ENCODE results near the gene NBL1.

NBL1 gene

DNA sequence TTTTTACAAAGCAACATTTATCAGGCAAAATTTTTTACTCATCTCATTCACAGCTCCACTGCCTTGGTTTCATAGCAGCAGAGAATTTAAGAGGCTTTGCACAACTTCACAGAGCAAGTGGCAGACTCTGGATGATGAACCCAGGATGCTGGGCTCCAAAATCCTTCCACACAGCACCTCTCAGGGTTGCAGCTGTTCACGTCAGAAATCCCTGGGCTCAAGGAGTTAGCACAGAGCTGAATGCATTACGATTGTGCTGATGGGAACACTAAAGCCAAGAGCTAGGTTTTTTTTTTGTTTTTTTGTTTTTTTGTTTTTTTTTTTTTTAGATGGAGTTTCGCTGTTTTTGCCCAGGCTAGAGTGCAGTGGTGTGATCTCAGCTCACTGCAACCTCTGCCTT is 18.2 kb downstream of the NBL1 start:
- Histone ChIP-seq H3K27ac (replicated peaks; ENCODE audit: low read length) (no peak overlapping the region), H2BK120ac (ENCODE audit: low read depth, low read length) (no peak overlapping the region), H2AK5ac (ENCODE audit: low read depth, low read length) (no peak overlapping the region), H3K23ac (ENCODE audit: low read depth, low read length, poor library complexity) (no peak overlapping the region), H3K4me2 (ENCODE audit: insufficient read depth, low read length, poor library complexity, severe bottlenecking) (no peak overlapping the region), H2BK15ac (ENCODE audit: low read length) (no peak overlapping the region), H3K14ac (ENCODE audit: low read length) (no peak overlapping the region), H4K91ac (ENCODE audit: low read depth, low read length, poor library complexity) (no peak overlapping the region), H3K4me3 (ENCODE audit: low read length in 2 of 2) (no peak overlapping the region), H3K36me3 (replicated peaks in 1 of 2; ENCODE audit: control insufficient read depth in 2 of 2, insufficient read depth in 2 of 2, low read length in 2 of 2) (no peaks in the 10 kb centered on the region), H3K9ac (ENCODE audit: low read depth, low read length, poor library complexity) (no peak overlapping the region), H3K4ac (ENCODE audit: low read length) (no peak overlapping the region), H3K27me3 (ENCODE audit: control insufficient read depth in 3 of 3, insufficient read depth in 3 of 3, low read depth in 1 of 3, low read length in 3 of 3) (peaks cover 20 to 54% (median 42%) of the 10 kb centered on the region in 3 experiments), H3K79me1 (ENCODE audit: low read depth, low read length) (peaks cover 2% of the 10 kb centered on the region), H3K4me1 (ENCODE audit: control insufficient read depth in 2 of 2, insufficient read depth in 1 of 2, low read depth in 1 of 2, low read length in 2 of 2) (peaks cover 0 to 8% of the 10 kb centered on the region in 2 donors), H2AFZ (ENCODE audit: low read length) (no peak overlapping the region), H2BK5ac (ENCODE audit: low read length) (no peak overlapping the region), H3K9me3 (replicated peaks in 1 of 2; ENCODE audit: control insufficient read depth in 2 of 2, insufficient read depth in 1 of 2, low read depth in 1 of 2, low read length in 2 of 2) (peaks cover 0 to 2% of the 10 kb centered on the region in 2 donors), H2BK12ac (ENCODE audit: low read length) (no peak overlapping the region), H3K18ac (ENCODE audit: low read length) (no peak overlapping the region), H4K8ac (ENCODE audit: low read depth, low read length) (no peak overlapping the region)
- WGBS, 2 donors (ENCODE audit: extremely low coverage in 2 of 2, insufficient read length in 2 of 2, insufficient replicate concordance in 1 of 2): no CpG with 5 or more reads among the region's 3 CpGs
- no peak for DNase-seq (ENCODE audit: low spot score)

DNA sequence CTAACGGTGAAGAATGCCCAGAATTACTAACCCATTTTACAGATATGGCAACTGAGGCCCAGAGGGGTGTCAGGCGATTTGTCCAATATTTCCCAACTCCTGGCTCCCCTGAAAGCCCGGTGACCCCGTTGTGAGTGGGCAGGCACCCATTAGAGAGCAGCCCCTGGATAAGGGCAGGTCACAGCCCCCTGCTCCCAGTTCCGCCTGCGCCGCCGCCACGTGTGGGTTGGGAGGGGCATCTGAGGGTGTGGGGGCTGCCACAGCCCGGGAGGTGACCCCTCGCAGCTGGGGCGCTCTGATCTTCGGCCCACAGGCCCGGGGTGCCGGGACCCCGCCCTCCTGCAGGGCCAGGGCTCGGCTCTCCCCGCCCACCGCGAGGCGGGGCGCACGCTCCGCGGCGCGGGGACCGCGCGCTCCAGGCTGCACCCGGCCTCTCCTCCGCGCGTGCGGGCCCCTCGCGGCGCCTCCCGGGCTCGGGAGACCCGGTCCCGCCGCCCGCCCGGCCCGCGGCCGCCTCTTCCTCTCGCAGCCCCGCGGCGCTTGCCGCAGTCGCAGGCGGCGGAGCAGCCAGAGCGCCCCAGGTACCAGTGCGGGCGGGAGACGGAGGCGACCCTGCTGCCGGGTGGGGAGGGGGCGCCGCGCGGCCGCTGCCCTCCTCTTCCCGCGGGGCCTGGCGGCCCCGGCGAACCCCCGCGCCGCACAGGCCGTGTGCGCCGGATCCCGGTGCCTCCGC is 20.5 kb downstream of the NBL1 start, which contains the start of gene HTR6:
Gene HTR6 (plus strand): TSS at position 423 of the 733 bp plus-strand sequence. CDS start 879 bp downstream, outside the sequence.
- no peak within 1 kb of the TSS for H2BK12ac ChIP-seq (ENCODE audit: low read length)
- no peak within 1 kb of the TSS for H3K27ac ChIP-seq (replicated peaks; ENCODE audit: low read length)
- peak within 1 kb of the TSS; percentile 64 for H2AFZ ChIP-seq (ENCODE audit: low read length)
- H3K4me1 ChIP-seq (ENCODE audit: control insufficient read depth in 2 of 2, insufficient read depth in 1 of 2, low read depth in 1 of 2, low read length in 2 of 2): no peaks in the 10 kb centered on the region
- H2BK120ac ChIP-seq (ENCODE audit: low read depth, low read length): no peak within 1 kb of the TSS
- peaks cover 20 to 77% (median 46%) of the 10 kb centered on the region in 3 experiments for H3K27me3 ChIP-seq (ENCODE audit: control insufficient read depth in 3 of 3, insufficient read depth in 3 of 3, low read depth in 1 of 3, low read length in 3 of 3)
- no peak within 1 kb of the TSS for H4K91ac ChIP-seq (ENCODE audit: low read depth, low read length, poor library complexity)
- peak within 1 kb of the TSS; percentile 45 for H4K8ac ChIP-seq (ENCODE audit: low read depth, low read length)
- no peak within 1 kb of the TSS for H3K14ac ChIP-seq (ENCODE audit: low read length)
- H3K4me2 ChIP-seq (ENCODE audit: insufficient read depth, low read length, poor library complexity, severe bottlenecking): peak within 1 kb of the TSS; percentile 89
- H3K4ac ChIP-seq (ENCODE audit: low read length): no peak within 1 kb of the TSS
- no CpG with 5 or more reads among the region's 80 CpGs for WGBS, 2 donors (ENCODE audit: extremely low coverage in 2 of 2, insufficient read length in 2 of 2, insufficient replicate concordance in 1 of 2)
- H3K4me3 ChIP-seq (ENCODE audit: low read length in 2 of 2): peak within 1 kb of the TSS; percentile 6 to 81
- peak within 1 kb of the TSS; percentile 51 for H3K9ac ChIP-seq (ENCODE audit: low read depth, low read length, poor library complexity)
- DNase-seq (ENCODE audit: low spot score): no peak
- no peaks in the 10 kb centered on the region for H3K36me3 ChIP-seq (replicated peaks in 1 of 2; ENCODE audit: control insufficient read depth in 2 of 2, insufficient read depth in 2 of 2, low read length in 2 of 2)
- no peak within 1 kb of the TSS for H2AK5ac ChIP-seq (ENCODE audit: low read depth, low read length)
- no peak within 1 kb of the TSS for H2BK5ac ChIP-seq (ENCODE audit: low read length)
- H3K18ac ChIP-seq (ENCODE audit: low read length): peak within 1 kb of the TSS; percentile 84
- peaks cover 2% of the 10 kb centered on the region for H3K79me1 ChIP-seq (ENCODE audit: low read depth, low read length)
- H3K9me3 ChIP-seq (replicated peaks in 1 of 2; ENCODE audit: control insufficient read depth in 2 of 2, insufficient read depth in 1 of 2, low read depth in 1 of 2, low read length in 2 of 2): peaks cover 0 to 2% of the 10 kb centered on the region in 2 donors
- H2BK15ac ChIP-seq (ENCODE audit: low read length): peak within 1 kb of the TSS; percentile 44
- H3K23ac ChIP-seq (ENCODE audit: low read depth, low read length, poor library complexity): peak within 1 kb of the TSS; percentile 95

DNA sequence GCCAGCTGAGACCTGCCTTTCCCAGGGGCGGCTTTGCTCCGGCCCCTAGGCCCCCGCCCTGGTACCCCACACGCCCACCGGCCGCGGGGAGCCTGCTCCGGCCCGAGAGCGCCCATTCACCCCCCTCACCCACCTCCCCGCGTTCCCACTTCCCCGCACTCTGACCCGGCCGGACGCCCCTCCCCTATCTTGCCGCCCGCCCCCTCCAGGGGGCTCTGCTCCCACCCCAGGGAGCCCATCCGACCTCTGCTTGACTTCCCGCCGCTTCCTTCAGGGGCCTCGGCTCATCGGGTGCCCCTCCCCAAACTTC is 21.0 kb downstream of the NBL1 start:
- H4K8ac ChIP-seq (ENCODE audit: low read depth, low read length): no peak overlapping the region
- peak overlapping the region in 1 of 2 donors; percentile 81 for H3K4me3 ChIP-seq (ENCODE audit: low read length in 2 of 2)
- no peak overlapping the region for H2BK5ac ChIP-seq (ENCODE audit: low read length)
- no peaks in the 10 kb centered on the region for H3K4me1 ChIP-seq (ENCODE audit: control insufficient read depth in 2 of 2, insufficient read depth in 1 of 2, low read depth in 1 of 2, low read length in 2 of 2)
- H2BK12ac ChIP-seq (ENCODE audit: low read length): no peak overlapping the region
- H3K14ac ChIP-seq (ENCODE audit: low read length): no peak overlapping the region
- H4K91ac ChIP-seq (ENCODE audit: low read depth, low read length, poor library complexity): no peak overlapping the region
- H2AK5ac ChIP-seq (ENCODE audit: low read depth, low read length): no peak overlapping the region
- peak overlapping the region; percentile 44 for H2BK15ac ChIP-seq (ENCODE audit: low read length)
- peak overlapping the region; percentile 89 for H3K4me2 ChIP-seq (ENCODE audit: insufficient read depth, low read length, poor library complexity, severe bottlenecking)
- no peak for DNase-seq (ENCODE audit: low spot score)
- H3K18ac ChIP-seq (ENCODE audit: low read length): peak overlapping the region; percentile 70
- H2AFZ ChIP-seq (ENCODE audit: low read length): peak overlapping the region; percentile 64
- no CpG with 5 or more reads among the region's 23 CpGs for WGBS, 2 donors (ENCODE audit: extremely low coverage in 2 of 2, insufficient read length in 2 of 2, insufficient replicate concordance in 1 of 2)
- no peaks in the 10 kb centered on the region for H3K36me3 ChIP-seq (replicated peaks in 1 of 2; ENCODE audit: control insufficient read depth in 2 of 2, insufficient read depth in 2 of 2, low read length in 2 of 2)
- peaks cover 0 to 2% of the 10 kb centered on the region in 2 donors for H3K9me3 ChIP-seq (replicated peaks in 1 of 2; ENCODE audit: control insufficient read depth in 2 of 2, insufficient read depth in 1 of 2, low read depth in 1 of 2, low read length in 2 of 2)
- H3K4ac ChIP-seq (ENCODE audit: low read length): no peak overlapping the region
- H3K9ac ChIP-seq (ENCODE audit: low read depth, low read length, poor library complexity): peak overlapping the region; percentile 51
- H3K27ac ChIP-seq (replicated peaks; ENCODE audit: low read length): no peak overlapping the region
- no peak overlapping the region for H2BK120ac ChIP-seq (ENCODE audit: low read depth, low read length)
- no peak overlapping the region for H3K23ac ChIP-seq (ENCODE audit: low read depth, low read length, poor library complexity)
- H3K27me3 ChIP-seq (ENCODE audit: control insufficient read depth in 3 of 3, insufficient read depth in 3 of 3, low read depth in 1 of 3, low read length in 3 of 3): peaks cover 20 to 83% (median 46%) of the 10 kb centered on the region in 3 experiments
- H3K79me1 ChIP-seq (ENCODE audit: low read depth, low read length): peaks cover 2% of the 10 kb centered on the region

Data from neuronal stem cell (in vitro differentiated cells).